CD4-positive, CD25-positive, alpha-beta regulatory T cell (primary cell): ENCODE data around the gene TACO1. TPM values are rescaled to one million over a fixed set of nuclear protein-coding genes. Genes with fewer than 3 reads are reported as not detected.
A peak's percentile ranks its signal among the peaks of the same experiment; 100 is the strongest.

Source experiments
- ATAC-seq, 2 donors: fragments of 150-1000 bp; cut with Tn5 transposase; one replicate each; pipeline ENCODE4 v1.10.0; 2021; ENCODE audit warnings: low read depth in 2 of 2, moderate number of reproducible peaks in 2 of 2, moderate library complexity in 1 of 2
- DNase-seq, 3 donors: peaks; one replicate each; pipeline versions ENCODE4 v3.0.0 to v3.0.0-alpha.2; 2012 to 2022; ENCODE audit warnings: mixed read lengths in 1 of 3
- H3K27ac ChIP-seq: one replicate; pipeline ENCODE4 v1.7.0; 2013; ENCODE audit warnings: mild to moderate bottlenecking, low read length; ENCODE audit not compliant: insufficient read depth, poor library complexity, severe bottlenecking
- H3K27me3 ChIP-seq: one replicate; pipeline ENCODE4 v1.7.0; 2013; ENCODE audit warnings: low read length; ENCODE audit not compliant: control insufficient read depth, insufficient read depth
- H3K36me3 ChIP-seq: one replicate; pipeline ENCODE4 v1.7.0; 2013; ENCODE audit warnings: mild to moderate bottlenecking, low read length, moderate library complexity; ENCODE audit not compliant: control insufficient read depth, insufficient read depth
- H3K4me1 ChIP-seq: 2 replicates; pipeline ENCODE4 v1.7.0; 2013; ENCODE audit warnings: mild to moderate bottlenecking, low read length; ENCODE audit not compliant: insufficient read depth, control insufficient read depth, poor library complexity, severe bottlenecking
- H3K4me3 ChIP-seq: one replicate; pipeline ENCODE4 v1.7.0; 2013; ENCODE audit warnings: low read depth, mild to moderate bottlenecking, low read length, moderate library complexity
- H3K9me3 ChIP-seq, 2 experiments: 1 replicate in 1 of 2; 2 replicates in 1 of 2; pipeline ENCODE4 v1.7.0; 2013; ENCODE audit warnings: low read length in 2 of 2, mild to moderate bottlenecking in 1 of 2, moderate library complexity in 1 of 2; ENCODE audit not compliant: control insufficient read depth in 2 of 2
- H3K27ac Mint-ChIP-seq, 3 donors: one replicate each; pipeline ENCODE4 v1.8.0; 2020 to 2022; ENCODE audit warnings: mild to moderate bottlenecking in 3 of 3, mixed read lengths in 3 of 3, moderate library complexity in 2 of 3
- H3K27me3 Mint-ChIP-seq: one replicate; pipeline ENCODE4 v1.8.0; 2022; ENCODE audit warnings: mild to moderate bottlenecking, mixed read lengths
- H3K36me3 Mint-ChIP-seq: one replicate; pipeline ENCODE4 v1.8.0; 2020; ENCODE audit warnings: mixed read lengths
- H3K4me1 Mint-ChIP-seq, 4 donors: one replicate each; pipeline ENCODE4 v1.8.0; 2020 to 2022; ENCODE audit warnings: mixed read lengths in 4 of 4, mild to moderate bottlenecking in 1 of 4
- H3K4me3 Mint-ChIP-seq, 4 donors: one replicate each; pipeline ENCODE4 v1.8.0; 2020 to 2022; ENCODE audit warnings: mild to moderate bottlenecking in 4 of 4, mixed read lengths in 4 of 4, moderate library complexity in 3 of 4
- H3K9me3 Mint-ChIP-seq, 7 donors: one replicate each; pipeline ENCODE4 v1.8.0; 2020 to 2022; ENCODE audit warnings: mixed read lengths in 7 of 7, mild to moderate bottlenecking in 3 of 7, moderate library complexity in 2 of 7
- polyA plus RNA-seq, 4 donors: library from polyadenylated mRNA; unstranded; fragments of 300-500 nt; fragmentation: Illumina TruSeq; gene quantifications; one replicate each; pipeline ENCODE4 v1.2.3, GENCODE V29; 2021
- total RNA-seq: library from RNA; stranded (reverse); gene quantifications from one replicate; pipeline ENCODE4 v1.2.3, GENCODE V29; 2022

TACO1 gene
- total and polyA plus RNA-seq, 5 donors from 2014 or later = 9.3 to 27.3 (median 21.5) TPM

GRCh38 chr17:63579633-63580032, 21.1 kb upstream of the TACO1 start:
- Mint-ChIP-seq H3K9me3 (no peaks in the 10 kb centered on the region), H3K27me3 (no peaks in the 10 kb centered on the region), H3K27ac (no peak overlapping the region), H3K4me1 (peaks cover 5 to 19% (median 16%) of the 10 kb centered on the region in 4 donors), H3K36me3 (peaks cover 41% of the 10 kb centered on the region), H3K4me3 (no peak overlapping the region)
- Histone ChIP-seq H3K4me1 (no peaks in the 10 kb centered on the region), H3K27me3 (no peaks in the 10 kb centered on the region), H3K9me3 (no peaks in the 10 kb centered on the region), H3K36me3 (peaks cover 56% of the 10 kb centered on the region), H3K4me3 (no peak overlapping the region), H3K27ac (no peak overlapping the region)
- ATAC-seq (no peak), DNase-seq (no peak)

DNA sequence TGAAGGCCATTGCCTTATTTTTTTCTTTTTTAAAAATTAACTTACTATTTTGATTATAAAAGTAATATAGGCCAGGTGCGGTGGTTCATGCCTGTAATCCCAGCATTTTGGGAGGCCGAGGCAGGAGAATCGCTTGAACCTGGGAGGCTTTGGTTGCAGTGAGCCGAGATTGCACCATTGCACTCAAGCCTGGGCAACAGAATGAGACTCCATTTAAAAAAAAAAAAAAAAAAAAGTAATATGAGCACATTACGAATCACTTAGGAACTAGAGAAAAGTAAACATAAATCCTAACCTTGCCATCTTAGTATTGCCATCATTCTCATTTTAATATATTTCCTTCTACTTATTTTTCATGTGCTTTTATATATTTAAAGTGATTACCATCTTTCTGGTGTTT, 12.9 kb upstream of the TACO1 start:
- ATAC-seq (no peak), DNase-seq (no peak)
- Histone ChIP-seq H3K36me3 (peaks cover 74% of the 10 kb centered on the region), H3K4me1 (peaks cover 7% of the 10 kb centered on the region), H3K9me3 (no peaks in the 10 kb centered on the region), H3K4me3 (no peak overlapping the region), H3K27ac (no peak overlapping the region), H3K27me3 (no peaks in the 10 kb centered on the region)
- H3K27ac Mint-ChIP-seq = peak overlapping the region in 1 of 3 donors; percentile 2
- peaks cover 66% of the 10 kb centered on the region for H3K36me3 Mint-ChIP-seq
- no peak overlapping the region for H3K4me3 Mint-ChIP-seq
- H3K27me3 Mint-ChIP-seq = no peaks in the 10 kb centered on the region
- H3K9me3 Mint-ChIP-seq = no peaks in the 10 kb centered on the region
- peaks cover 0 to 5% (median 0%) of the 10 kb centered on the region in 4 donors for H3K4me1 Mint-ChIP-seq

DNA sequence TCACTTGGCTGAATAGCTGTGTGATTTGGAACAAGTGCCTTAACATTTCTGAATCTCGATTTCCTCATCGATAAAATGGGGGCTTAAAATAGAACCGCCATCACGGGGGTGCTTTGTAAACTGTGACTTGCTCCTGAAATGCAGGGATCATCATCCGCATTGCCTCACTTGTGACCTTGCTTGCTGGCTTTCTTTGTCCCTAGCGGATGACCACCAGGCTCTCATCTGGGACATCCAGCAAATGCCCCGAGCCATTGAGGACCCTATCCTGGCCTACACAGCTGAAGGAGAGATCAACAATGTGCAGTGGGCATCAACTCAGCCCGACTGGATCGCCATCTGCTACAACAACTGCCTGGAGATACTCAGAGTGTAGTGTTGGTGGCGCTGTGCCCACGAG, 11.9 kb upstream of the TACO1 start:
- Mint-ChIP-seq H3K27me3 (no peaks in the 10 kb centered on the region), H3K9me3 (no peaks in the 10 kb centered on the region), H3K4me3 (no peak overlapping the region), H3K27ac (peak overlapping the region in 1 of 3 donors; percentile 52), H3K4me1 (peaks cover 0 to 5% (median 0%) of the 10 kb centered on the region in 4 donors), H3K36me3 (peaks cover 57% of the 10 kb centered on the region)
- DNase-seq (no peak), ATAC-seq (no peak)
- Histone ChIP-seq H3K27ac (no peak overlapping the region), H3K4me1 (peaks cover 7% of the 10 kb centered on the region), H3K27me3 (no peaks in the 10 kb centered on the region), H3K9me3 (no peaks in the 10 kb centered on the region), H3K36me3 (peaks cover 69% of the 10 kb centered on the region), H3K4me3 (no peak overlapping the region)

DNA sequence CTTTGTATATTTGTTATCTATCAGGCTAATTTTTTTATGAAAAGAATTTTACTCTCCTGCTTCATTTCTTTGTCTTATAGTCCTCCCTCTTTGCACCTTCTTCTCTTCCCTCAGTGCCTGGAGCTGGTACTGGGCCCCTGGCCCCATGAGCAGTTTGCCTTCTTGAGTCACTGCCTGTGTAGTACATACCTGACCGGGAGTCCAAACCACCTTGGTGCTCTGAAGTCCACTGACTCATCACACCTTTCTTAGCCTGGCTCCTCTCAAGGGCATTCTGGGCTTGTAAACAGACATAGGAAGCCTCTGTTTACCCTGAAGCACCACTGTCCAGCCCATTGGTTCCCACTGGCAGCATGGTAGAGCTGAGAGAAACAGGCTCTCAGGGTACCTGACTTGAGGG, 11.0 kb upstream of the TACO1 start:
- H3K9me3 ChIP-seq = no peaks in the 10 kb centered on the region
- no peak overlapping the region for H3K27ac ChIP-seq
- Mint-ChIP-seq H3K27ac (no peak overlapping the region), H3K4me1 (peaks cover 0 to 5% (median 0%) of the 10 kb centered on the region in 4 donors), H3K9me3 (no peaks in the 10 kb centered on the region), H3K4me3 (no peak overlapping the region), H3K27me3 (no peaks in the 10 kb centered on the region), H3K36me3 (peaks cover 53% of the 10 kb centered on the region)
- H3K4me1 ChIP-seq = peaks cover 7% of the 10 kb centered on the region
- no peaks in the 10 kb centered on the region for H3K27me3 ChIP-seq
- H3K36me3 ChIP-seq = peaks cover 67% of the 10 kb centered on the region
- no peak overlapping the region for H3K4me3 ChIP-seq
- no peak for ATAC-seq
- no peak for DNase-seq

DNA sequence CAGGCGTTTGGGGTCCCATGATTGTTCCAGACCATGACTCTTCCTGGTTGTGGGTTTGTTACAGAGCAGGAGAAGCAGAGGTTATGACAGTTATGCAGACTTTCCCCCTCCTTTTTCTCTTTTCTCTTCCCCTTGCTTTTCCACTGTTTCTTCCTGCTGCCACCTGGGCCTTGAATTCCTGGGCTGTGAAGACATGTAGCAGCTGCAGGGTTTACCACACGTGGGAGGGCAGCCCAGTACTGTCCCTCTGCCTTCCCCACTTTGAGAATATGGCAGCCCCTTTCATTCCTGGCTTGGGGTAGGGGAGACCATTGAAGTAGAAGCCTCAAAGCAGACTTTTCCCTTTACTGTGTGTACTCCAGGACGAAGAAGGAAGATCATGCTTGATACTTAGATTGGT, 7.9 kb upstream of the TACO1 start:
- H3K36me3 ChIP-seq = peaks cover 47% of the 10 kb centered on the region
- no peak overlapping the region for H3K27ac ChIP-seq
- no peaks in the 10 kb centered on the region for H3K27me3 ChIP-seq
- H3K9me3 Mint-ChIP-seq = no peaks in the 10 kb centered on the region
- no peaks in the 10 kb centered on the region for H3K9me3 ChIP-seq
- no peak overlapping the region for H3K4me3 ChIP-seq
- DNase-seq (no peak), ATAC-seq (no peak)
- peaks cover 0 to 14% (median 9%) of the 10 kb centered on the region in 4 donors for H3K4me1 Mint-ChIP-seq
- no peaks in the 10 kb centered on the region for H3K27me3 Mint-ChIP-seq
- H3K4me1 ChIP-seq = peaks cover 9% of the 10 kb centered on the region
- no peak overlapping the region for H3K4me3 Mint-ChIP-seq
- peaks cover 37% of the 10 kb centered on the region for H3K36me3 Mint-ChIP-seq
- H3K27ac Mint-ChIP-seq = peak overlapping the region in 1 of 3 donors; percentile 12

DNA sequence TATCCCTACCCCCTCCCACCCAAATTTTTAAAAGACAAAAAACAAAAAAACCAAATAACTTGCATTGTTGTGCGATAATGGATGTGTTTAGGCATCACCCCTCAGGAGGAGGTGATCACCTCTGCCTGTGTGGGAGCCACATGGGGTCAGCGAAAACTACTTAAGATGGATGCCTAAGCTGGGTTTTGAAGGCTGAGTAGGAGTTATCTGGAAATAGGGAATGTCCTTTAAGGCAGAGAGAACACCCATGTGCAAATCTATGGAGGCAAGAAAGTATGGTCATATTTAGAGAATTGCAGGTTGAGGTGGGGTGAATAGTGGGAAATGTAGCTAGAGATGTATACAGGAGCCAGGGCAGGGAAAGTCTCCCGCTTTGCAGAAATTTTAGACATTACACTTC, 5.6 kb upstream of the TACO1 start:
- H3K27ac ChIP-seq = no peak overlapping the region

GRCh38 chr17:63596856-63597586, 3.7 kb upstream of the TACO1 start:
- no peaks in the 10 kb centered on the region for H3K9me3 ChIP-seq
- peak overlapping the region; percentile 12 to 59 (median 42) for H3K27ac Mint-ChIP-seq
- H3K27ac ChIP-seq = no peak overlapping the region
- DNase-seq (peak in 1 of 3 donors; percentile 47), ATAC-seq (peak in 1 of 2 donors; percentile 34)
- peak overlapping the region in 1 of 4 donors; percentile 66 for H3K4me3 Mint-ChIP-seq
- no peaks in the 10 kb centered on the region for H3K27me3 Mint-ChIP-seq
- no peaks in the 10 kb centered on the region for H3K27me3 ChIP-seq
- H3K4me1 ChIP-seq = peaks cover 35% of the 10 kb centered on the region
- no peaks in the 10 kb centered on the region for H3K9me3 Mint-ChIP-seq
- H3K36me3 ChIP-seq = peaks cover 8% of the 10 kb centered on the region
- peaks cover 4% of the 10 kb centered on the region for H3K36me3 Mint-ChIP-seq
- peaks cover 17 to 39% (median 37%) of the 10 kb centered on the region in 4 donors for H3K4me1 Mint-ChIP-seq
- no peak overlapping the region for H3K4me3 ChIP-seq

More for the DNA sequence above, 5.6 kb upstream of the TACO1 start:
- H3K36me3 Mint-ChIP-seq = peaks cover 19% of the 10 kb centered on the region
- DNase-seq (no peak), ATAC-seq (no peak)
- H3K4me1 ChIP-seq = peaks cover 21% of the 10 kb centered on the region
- H3K27me3 Mint-ChIP-seq = no peaks in the 10 kb centered on the region
- H3K4me3 Mint-ChIP-seq = peak overlapping the region in 1 of 4 donors; percentile 63
- no peaks in the 10 kb centered on the region for H3K9me3 Mint-ChIP-seq
- H3K4me1 Mint-ChIP-seq = peaks cover 9 to 25% (median 24%) of the 10 kb centered on the region in 4 donors
- H3K27me3 ChIP-seq = no peaks in the 10 kb centered on the region
- no peaks in the 10 kb centered on the region for H3K9me3 ChIP-seq
- H3K27ac Mint-ChIP-seq = peak overlapping the region in 1 of 3 donors; percentile 86
- no peak overlapping the region for H3K4me3 ChIP-seq
- H3K36me3 ChIP-seq = peaks cover 25% of the 10 kb centered on the region

- H3K4me1 Mint-ChIP-seq = peaks cover 18 to 43% (median 37%) of the 10 kb centered on the region in 4 donors
- Histone ChIP-seq H3K27me3 (no peaks in the 10 kb centered on the region), H3K36me3 (peaks cover 2% of the 10 kb centered on the region), H3K9me3 (no peaks in the 10 kb centered on the region), H3K4me1 (peaks cover 39% of the 10 kb centered on the region), H3K27ac (no peak overlapping the region), H3K4me3 (no peak overlapping the region)
- peak overlapping the region in 1 of 3 donors; percentile 76 for H3K27ac Mint-ChIP-seq
- peak overlapping the region in 3 of 4 donors; percentile 6 to 85 (median 57) for H3K4me3 Mint-ChIP-seq
- no peaks in the 10 kb centered on the region for H3K9me3 Mint-ChIP-seq
- ATAC-seq (no peak), DNase-seq (peak in 1 of 3 donors; percentile 12)
- no peaks in the 10 kb centered on the region for H3K27me3 Mint-ChIP-seq
- H3K36me3 Mint-ChIP-seq = no peaks in the 10 kb centered on the region
Measured at GRCh38 chr17:63598281-63598680, 2.4 kb upstream of the TACO1 start.
